HepG2 (cell line): ENCODE data around the gene DNAL4. TPM values are rescaled to one million over a fixed set of nuclear protein-coding genes. Genes with fewer than 3 reads are reported as not detected.
A peak's percentile ranks its signal among the peaks of the same experiment; 100 is the strongest.

Experiments
- CREBL2 ChIP-seq: sonication (generic); formaldehyde crosslinking; IDR thresholded peaks from 2 replicates; pipeline ENCODE4 v1.8.1; 2023; ENCODE audit warnings: missing genetic modification reagents, mild to moderate bottlenecking, borderline replicate concordance
- FOXA3 ChIP-seq: IDR thresholded peaks from 2 replicates; pipeline ENCODE4 v1.6.1; 2016; ENCODE audit warnings: missing genetic modification reagents, missing compliant biosample characterization
- IKZF5 ChIP-seq: IDR thresholded peaks from 2 replicates; pipeline ENCODE4 v1.6.1; 2018; ENCODE audit warnings: missing genetic modification reagents, mild to moderate bottlenecking, missing compliant biosample characterization
- MAX ChIP-seq: IDR thresholded peaks from 2 replicates; pipeline ENCODE4 v1.6.1; 2012; ENCODE audit warnings: inconsistent platforms
- MED1 ChIP-seq: sonication (generic); formaldehyde crosslinking; IDR thresholded peaks from 2 replicates; pipeline ENCODE4 v1.4.0; 2020; ENCODE audit warnings: missing genetic modification reagents
- MYC ChIP-seq: sonication (generic); formaldehyde crosslinking; IDR thresholded peaks from 2 replicates; pipeline ENCODE4 v1.9.0; 2021; ENCODE audit warnings: missing genetic modification reagents, borderline replicate concordance
- NR2F2 ChIP-seq: IDR thresholded peaks from 2 replicates; pipeline ENCODE4 v1.6.1; 2012; ENCODE audit warnings: low read depth, inconsistent platforms, borderline replicate concordance
- RFX1 ChIP-seq: fragments of 450-650 bp; IDR thresholded peaks from 2 replicates; pipeline ENCODE4 v1.6.1; 2017
- RFX3 ChIP-seq: IDR thresholded peaks from 2 replicates; pipeline ENCODE4 v1.6.1; 2016; ENCODE audit warnings: missing biosample characterization, missing genetic modification reagents
- RNF2 ChIP-seq: fragments of 450-650 bp; conservative IDR thresholded peaks from 2 replicates; pipeline ENCODE4 v1.6.1; 2016; ENCODE audit warnings: low read depth
- SUZ12 ChIP-seq: fragments of 150-350 bp; IDR thresholded peaks from 2 replicates; pipeline ENCODE4 v1.6.1; 2014; ENCODE audit warnings: low read depth, low read length
- ZFP62 ChIP-seq: sonication (generic); formaldehyde crosslinking; IDR thresholded peaks from 2 replicates; pipeline ENCODE4 v1.4.0; 2020; ENCODE audit warnings: missing genetic modification reagents
- ZNF136 ChIP-seq: sonication (generic); formaldehyde crosslinking; IDR thresholded peaks from 2 replicates; pipeline ENCODE4 v1.8.1; 2022; ENCODE audit warnings: low read depth, mild to moderate bottlenecking, moderate library complexity, missing genetic modification reagents
- ZNF225 ChIP-seq: sonication (generic); formaldehyde crosslinking; IDR thresholded peaks from 2 replicates; pipeline ENCODE4 v1.4.0; 2020; ENCODE audit warnings: mild to moderate bottlenecking, missing genetic modification reagents
- ZNF234 ChIP-seq: sonication (generic); formaldehyde crosslinking; conservative IDR thresholded peaks from 2 replicates; pipeline ENCODE4 v1.5.1; 2020; ENCODE audit warnings: mild to moderate bottlenecking, missing genetic modification reagents
- ZNF530 ChIP-seq: sonication (generic); formaldehyde crosslinking; IDR thresholded peaks from 2 replicates; pipeline ENCODE4 v1.5.0; 2020; ENCODE audit warnings: low read depth, mild to moderate bottlenecking, missing genetic modification reagents
- ZNF704 ChIP-seq: sonication (generic); formaldehyde crosslinking; IDR thresholded peaks from 2 replicates; pipeline ENCODE4 v1.8.1; 2023; ENCODE audit warnings: mild to moderate bottlenecking, inconsistent platforms, moderate library complexity, missing genetic modification reagents, borderline replicate concordance
- ZNF737 ChIP-seq: sonication (generic); formaldehyde crosslinking; IDR thresholded peaks from 2 replicates; pipeline ENCODE4 v1.5.0; 2020; ENCODE audit warnings: missing genetic modification reagents, mild to moderate bottlenecking, borderline replicate concordance
- ZNF816 ChIP-seq: sonication (generic); formaldehyde crosslinking; IDR thresholded peaks from 2 replicates; pipeline ENCODE4 v1.8.0; 2022; ENCODE audit warnings: missing genetic modification reagents, mild to moderate bottlenecking, borderline replicate concordance
- ZNF850 ChIP-seq: sonication (generic); formaldehyde crosslinking; conservative IDR thresholded peaks from 2 replicates; pipeline ENCODE4 v1.9.0; 2021; ENCODE audit warnings: mild to moderate bottlenecking, missing genetic modification reagents
- polyA plus RNA-seq, 8 experiments: library from polyadenylated mRNA; depleted of rRNA in 3 of 8; stranded (reverse) in 7 of 8; unstranded in 1 of 8; fragments of >200 nt; fragmentation: Illumina TruSeq in 4 of 8; extraction: Trizol in 4 of 8; gene quantifications; 2 replicates each; pipeline versions ENCODE4 v1.2.1 to v1.2.3, GENCODE V29; 2011 to 2016; ENCODE audit warnings: low read depth in 4 of 8, missing spikeins in 1 of 8, mixed read lengths in 1 of 8; ENCODE audit not compliant: insufficient read depth in 1 of 8
- total RNA-seq, 5 experiments: library from RNA; depleted of rRNA; stranded (reverse); fragments of >200 nt; fragmentation: Illumina TruSeq; extraction: Trizol; gene quantifications; 2 replicates each; pipeline ENCODE4 v1.2.3, GENCODE V29; 2016; ENCODE audit warnings: low read depth in 1 of 5
- TF ChIP-seq, protein P1 (sequence below): sonication (generic); formaldehyde crosslinking; IDR thresholded peaks from 2 replicates; pipeline ENCODE4 v1.5.1; 2020; ENCODE audit warnings: missing genetic modification reagents, mild to moderate bottlenecking, borderline replicate concordance
- TF ChIP-seq, protein P2 (sequence below): IDR thresholded peaks from 2 replicates; pipeline ENCODE4 v1.6.1; 2016
- TF ChIP-seq, protein P3 (sequence below): sonication (generic); formaldehyde crosslinking; IDR thresholded peaks from 2 replicates; pipeline ENCODE4 v1.4.0; 2020; ENCODE audit warnings: missing genetic modification reagents, borderline replicate concordance

Gene DNAL4
- total and polyA plus RNA-seq, 2 of the 13 experiments (the other 11 are each of a cell fraction or from before 2014, with no cell fraction given), result 8.0 to 10.7 TPM

- TF ChIP-seq, protein P1, sequence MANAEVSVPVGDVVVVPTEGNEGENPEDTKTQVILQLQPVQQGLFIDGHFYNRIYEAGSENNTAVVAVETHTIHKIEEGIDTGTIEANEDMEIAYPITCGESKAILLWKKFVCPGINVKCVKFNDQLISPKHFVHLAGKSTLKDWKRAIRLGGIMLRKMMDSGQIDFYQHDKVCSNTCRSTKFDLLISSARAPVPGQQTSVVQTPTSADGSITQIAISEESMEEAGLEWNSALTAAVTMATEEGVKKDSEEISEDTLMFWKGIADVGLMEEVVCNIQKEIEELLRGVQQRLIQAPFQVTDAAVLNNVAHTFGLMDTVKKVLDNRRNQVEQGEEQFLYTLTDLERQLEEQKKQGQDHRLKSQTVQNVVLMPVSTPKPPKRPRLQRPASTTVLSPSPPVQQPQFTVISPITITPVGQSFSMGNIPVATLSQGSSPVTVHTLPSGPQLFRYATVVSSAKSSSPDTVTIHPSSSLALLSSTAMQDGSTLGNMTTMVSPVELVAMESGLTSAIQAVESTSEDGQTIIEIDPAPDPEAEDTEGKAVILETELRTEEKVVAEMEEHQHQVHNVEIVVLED (CRISPR knock-in tag), result peak; percentile 30; the same call in 1 of the 2 replicates
- no peak for TF ChIP-seq RFX3 (CRISPR knock-in tag)
- TF ChIP-seq ZNF704 (CRISPR knock-in tag), result no peak
- peak; percentile 22; the same call in 1 of the 2 replicates for TF ChIP-seq FOXA3 (CRISPR knock-in tag)
- TF ChIP-seq NR2F2, result no peak
- TF ChIP-seq RFX1, result no peak
- TF ChIP-seq MED1 (CRISPR knock-in tag), result peak; percentile 47; the same call in 1 of the 2 replicates
- TF ChIP-seq, protein P2, sequence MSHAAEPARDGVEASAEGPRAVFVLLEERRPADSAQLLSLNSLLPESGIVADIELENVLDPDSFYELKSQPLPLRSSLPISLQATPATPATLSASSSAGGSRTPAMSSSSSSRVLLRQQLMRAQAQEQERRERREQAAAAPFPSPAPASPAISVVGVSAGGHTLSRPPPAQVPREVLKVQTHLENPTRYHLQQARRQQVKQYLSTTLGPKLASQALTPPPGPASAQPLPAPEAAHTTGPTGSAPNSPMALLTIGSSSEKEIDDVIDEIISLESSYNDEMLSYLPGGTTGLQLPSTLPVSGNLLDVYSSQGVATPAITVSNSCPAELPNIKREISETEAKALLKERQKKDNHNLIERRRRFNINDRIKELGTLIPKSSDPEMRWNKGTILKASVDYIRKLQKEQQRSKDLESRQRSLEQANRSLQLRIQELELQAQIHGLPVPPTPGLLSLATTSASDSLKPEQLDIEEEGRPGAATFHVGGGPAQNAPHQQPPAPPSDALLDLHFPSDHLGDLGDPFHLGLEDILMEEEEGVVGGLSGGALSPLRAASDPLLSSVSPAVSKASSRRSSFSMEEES (CRISPR knock-in tag), result no peak
- TF ChIP-seq SUZ12, result no peak
- TF ChIP-seq MAX, result 0 out of 2 replicates have a peak, but pooled peaks have one; percentile 45
- TF ChIP-seq ZNF816 (CRISPR knock-in tag), result no peak
- TF ChIP-seq ZNF530 (CRISPR knock-in tag), result no peak
- TF ChIP-seq ZFP62 (CRISPR knock-in tag), result no peak
- no peak for TF ChIP-seq ZNF234 (CRISPR knock-in tag)
- TF ChIP-seq MYC, result 0 out of 2 replicates have a peak, but pooled peaks have one; percentile 55
- TF ChIP-seq RNF2, result 0 out of 2 replicates have a peak, but pooled peaks have one; percentile 42
- no peak for TF ChIP-seq ZNF850 (CRISPR knock-in tag)
- no peak for TF ChIP-seq ZNF225 (CRISPR knock-in tag)
- no peak for TF ChIP-seq ZNF136 (CRISPR knock-in tag)
- TF ChIP-seq IKZF5 (CRISPR knock-in tag), result no peak
- TF ChIP-seq CREBL2, result no peak
- TF ChIP-seq ZNF737 (CRISPR knock-in tag), result no peak
- TF ChIP-seq, protein P3, sequence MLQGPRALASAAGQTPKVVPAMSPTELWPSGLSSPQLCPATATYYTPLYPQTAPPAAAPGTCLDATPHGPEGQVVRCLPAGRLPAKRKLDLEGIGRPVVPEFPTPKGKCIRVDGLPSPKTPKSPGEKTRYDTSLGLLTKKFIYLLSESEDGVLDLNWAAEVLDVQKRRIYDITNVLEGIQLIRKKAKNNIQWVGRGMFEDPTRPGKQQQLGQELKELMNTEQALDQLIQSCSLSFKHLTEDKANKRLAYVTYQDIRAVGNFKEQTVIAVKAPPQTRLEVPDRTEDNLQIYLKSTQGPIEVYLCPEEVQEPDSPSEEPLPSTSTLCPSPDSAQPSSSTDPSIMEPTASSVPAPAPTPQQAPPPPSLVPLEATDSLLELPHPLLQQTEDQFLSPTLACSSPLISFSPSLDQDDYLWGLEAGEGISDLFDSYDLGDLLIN (CRISPR knock-in tag), result no peak
Measured at GRCh38 chr22:38843201-38843656, 49.3 kb upstream of the DNAL4 start (continued).
